A549 treated with RU486 at 1 μM for 4 hours (cell line): ENCODE results near the gene APOD. TPM values are rescaled to one million over a fixed set of nuclear protein-coding genes. Genes with fewer than 3 reads are reported as not detected.

Source experiments
- total RNA-seq: library from RNA; stranded (reverse); fragments of 200-300 nt; extraction: Qiagen RNA extraction; gene quantifications from 5 replicates; pipeline ENCODE4 v1.2.3, GENCODE V29; 2022; ENCODE audit warnings: low read depth

Gene APOD
- total RNA-seq = 0.56 to 0.82 TPM (median 0.68 TPM) in 5 replicates

GRCh38 chr3:195583831-195584542 is at the start of gene APOD:
Gene APOD, minus strand, starts transcription at chr3:195583940. Its CDS starts 4,479 bp downstream, at chr3:195579461.

DNA sequence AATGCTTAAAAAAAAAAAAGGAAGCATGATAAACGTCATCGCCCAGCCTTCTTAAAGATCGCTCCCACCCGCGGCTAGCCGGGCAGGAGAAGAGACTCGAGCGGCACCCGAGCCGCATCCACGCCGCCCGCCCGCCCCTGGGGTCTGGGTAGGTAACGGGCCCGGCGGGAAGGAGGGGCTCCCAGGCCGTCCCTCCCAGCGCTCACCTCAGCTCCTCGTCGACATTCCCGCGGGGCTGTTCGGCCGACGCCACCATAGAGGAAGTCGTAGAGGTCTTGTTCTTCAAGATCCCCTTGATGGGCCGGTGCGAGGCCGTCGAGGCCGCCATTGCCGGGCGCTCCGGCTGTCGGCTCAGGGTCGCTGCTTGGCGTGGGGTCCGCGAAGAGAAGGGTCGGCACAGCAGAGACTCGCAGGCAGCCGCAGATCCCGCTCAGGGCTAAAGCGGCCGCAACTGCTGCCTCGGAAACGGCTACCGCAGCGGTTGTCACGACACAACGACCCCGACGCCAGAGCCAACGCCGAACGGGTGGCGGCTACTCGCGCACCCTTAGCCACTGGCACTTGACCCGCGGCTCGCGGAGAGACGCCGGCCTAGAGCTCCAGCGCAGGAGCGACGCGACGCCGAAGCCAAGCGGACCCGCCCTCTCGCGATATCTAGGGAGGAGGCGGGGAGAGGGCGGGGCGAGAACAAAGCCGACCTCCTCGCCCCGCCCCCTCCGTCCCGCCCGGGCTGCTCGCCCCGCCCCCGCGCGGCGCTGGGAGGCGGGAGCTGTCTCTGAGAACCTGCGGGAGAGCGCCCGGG is 40.8 kb downstream of the APOD start, which contains the start of gene PPP1R2:
Gene PPP1R2, minus strand, starts transcription at position 628 of the 802 bp plus-strand sequence. Its CDS starts 300 bp downstream, at position 328.

Other genes starting within 250 kb of the APOD start
- gene ACAP2, start 140.9 kb downstream of the APOD start, total RNA-seq = 3.4 to 8.7 TPM (median 7.7 TPM) in 5 replicates
- 13.0 to 20.5 TPM (median 18.1 TPM) in 5 replicates for gene PPP1R2, start 40.6 kb downstream of the APOD start, total RNA-seq
- gene MUC20, start 137.0 kb upstream of the APOD start, total RNA-seq = 0.51 to 1.1 TPM (median 0.80 TPM) in 5 replicates
- 0.08 TPM in 1 of 5 replicates, not detected in the others for gene MUC4, start 228.0 kb upstream of the APOD start, total RNA-seq